ENCODE data around the gene PTPN3.
"Not testable (repeated sequence)": the region's sequence is repeated elsewhere in the genome, so short reads cannot be mapped to it uniquely, and the experiment has no call there.

Gene PTPN3

DNA sequence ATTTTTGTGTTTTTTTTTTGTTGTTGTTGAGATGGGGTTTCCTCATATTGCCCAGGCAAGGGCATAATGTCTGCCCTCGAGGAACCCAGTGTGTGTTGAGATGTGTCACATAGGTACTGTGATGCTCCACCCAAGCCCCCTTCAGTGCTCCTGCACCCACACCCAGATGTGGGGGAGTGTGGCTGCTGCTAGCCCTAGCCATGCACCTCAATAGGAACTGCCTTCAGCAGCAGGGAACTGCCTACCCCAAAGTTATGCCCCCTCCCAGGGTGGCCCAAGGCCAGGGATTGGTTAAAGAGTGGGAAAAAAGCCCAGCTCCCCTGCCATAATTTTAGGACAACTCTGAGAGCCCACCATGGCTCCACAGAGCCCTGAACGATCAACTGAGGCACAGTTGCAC lies 143.9 kb downstream of the PTPN3 start:
- no peaks in the 10 kb centered on the region for H3K4me1 ChIP-seq (ENCODE audit: insufficient read depth, low read length)
- H3K27ac ChIP-seq (ENCODE audit: low read depth, low read length): no peak overlapping the region
- H3K4me3 ChIP-seq (ENCODE audit: low read length): no peak overlapping the region
- no peak overlapping the region for H3K9ac ChIP-seq (ENCODE audit: low read depth, low read length)
- WGBS: 89% methylated on average over 2 of the region's 2 CpGs
- no peaks in the 10 kb centered on the region for H3K27me3 ChIP-seq (ENCODE audit: insufficient read depth, low read length)
- no peaks in the 10 kb centered on the region for H3K36me3 ChIP-seq (ENCODE audit: insufficient read depth, low read length)
- H3K9me3 ChIP-seq (ENCODE audit: insufficient read depth, low read depth, low read length): no peaks in the 10 kb centered on the region

DNA sequence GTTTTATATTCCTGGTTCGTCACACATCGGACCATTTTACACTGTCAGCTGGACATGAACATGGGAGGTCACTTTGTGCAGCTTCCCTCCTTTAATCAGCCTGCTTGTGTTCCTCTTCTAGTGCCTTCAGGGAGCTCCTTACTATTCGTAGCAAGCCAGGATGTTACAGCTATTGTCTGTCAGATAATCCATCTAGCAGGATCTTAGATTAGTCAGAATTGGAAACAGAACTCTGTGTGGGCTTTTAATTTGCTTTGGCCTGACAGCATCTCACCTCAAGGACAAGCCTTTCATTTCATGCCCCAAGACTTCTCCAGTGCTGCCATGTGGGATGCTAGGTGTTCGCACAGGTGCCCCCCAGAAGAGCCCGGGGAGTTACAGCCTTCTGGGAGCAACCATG lies 147.1 kb downstream of the PTPN3 start:
- WGBS: 91% methylated on average over 5 of the region's 5 CpGs
- Histone ChIP-seq H3K9ac (ENCODE audit: low read depth, low read length) (no peak overlapping the region), H3K27ac (ENCODE audit: low read depth, low read length) (no peak overlapping the region), H3K4me3 (ENCODE audit: low read length) (no peak overlapping the region), H3K4me1 (ENCODE audit: insufficient read depth, low read length) (no peaks in the 10 kb centered on the region), H3K9me3 (ENCODE audit: insufficient read depth, low read depth, low read length) (no peaks in the 10 kb centered on the region), H3K36me3 (ENCODE audit: insufficient read depth, low read length) (no peaks in the 10 kb centered on the region), H3K27me3 (ENCODE audit: insufficient read depth, low read length) (no peaks in the 10 kb centered on the region)

DNA sequence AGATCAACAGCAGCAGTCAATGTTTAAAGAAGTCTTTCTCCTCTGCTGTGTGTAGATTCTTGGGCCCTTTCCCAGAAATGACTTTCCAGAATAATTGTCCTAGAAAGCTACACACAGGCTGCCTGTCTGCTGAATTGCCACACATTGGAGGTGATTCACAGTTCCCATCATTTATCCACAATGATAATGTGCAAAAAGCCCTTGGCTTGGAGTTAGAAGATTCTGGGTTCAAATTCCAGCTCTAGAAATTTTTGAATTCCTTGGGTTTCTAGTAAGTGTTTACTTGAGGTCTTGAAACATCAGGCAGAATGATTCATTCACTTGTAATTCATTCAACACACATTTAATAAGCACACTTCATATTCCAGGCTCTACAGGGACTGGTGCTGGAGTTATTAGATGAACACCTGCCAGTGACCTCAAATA lies 148.7 kb downstream of the PTPN3 start:
- no peak overlapping the region for H3K9ac ChIP-seq (ENCODE audit: low read depth, low read length)
- H3K27me3 ChIP-seq (ENCODE audit: insufficient read depth, low read length): no peaks in the 10 kb centered on the region
- no peaks in the 10 kb centered on the region for H3K9me3 ChIP-seq (ENCODE audit: insufficient read depth, low read depth, low read length)
- H3K27ac ChIP-seq (ENCODE audit: low read depth, low read length): no peak overlapping the region
- no peak overlapping the region for H3K4me3 ChIP-seq (ENCODE audit: low read length)
- H3K36me3 ChIP-seq (ENCODE audit: insufficient read depth, low read length): no peaks in the 10 kb centered on the region
- peaks cover 10% of the 10 kb centered on the region; the same call in 1 of the 2 replicates for H3K4me1 ChIP-seq (ENCODE audit: insufficient read depth, low read length)

DNA sequence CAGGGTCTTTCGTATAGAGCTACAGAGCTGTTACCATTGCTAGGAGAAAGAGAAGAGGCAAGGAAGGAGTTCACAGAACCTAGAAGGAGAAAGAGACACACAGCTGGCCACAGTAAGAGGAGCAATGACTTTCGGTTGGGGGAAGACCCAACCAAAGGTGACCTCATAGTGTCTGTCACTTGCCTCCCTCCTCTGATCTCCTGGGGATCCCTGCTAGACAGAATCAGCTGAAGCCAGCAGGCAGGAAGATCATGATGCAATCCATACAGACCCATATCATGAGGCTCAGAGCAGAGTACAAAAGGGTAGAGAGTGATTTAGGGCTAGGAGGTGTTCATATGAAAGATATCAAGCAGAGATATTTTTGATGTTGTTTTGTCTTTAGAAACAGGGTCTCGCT lies 151.2 kb downstream of the PTPN3 start:
- H3K4me1 ChIP-seq (ENCODE audit: insufficient read depth, low read length): peaks cover 10% of the 10 kb centered on the region; the same call in 1 of the 2 replicates
- WGBS: 88% methylated on average over 3 of the region's 3 CpGs
- H3K27ac ChIP-seq (ENCODE audit: low read depth, low read length): no peak overlapping the region
- no peaks in the 10 kb centered on the region for H3K36me3 ChIP-seq (ENCODE audit: insufficient read depth, low read length)
- H3K9me3 ChIP-seq (ENCODE audit: insufficient read depth, low read depth, low read length): no peaks in the 10 kb centered on the region
- no peaks in the 10 kb centered on the region for H3K27me3 ChIP-seq (ENCODE audit: insufficient read depth, low read length)
- H3K9ac ChIP-seq (ENCODE audit: low read depth, low read length): no peak overlapping the region
- H3K4me3 ChIP-seq (ENCODE audit: low read length): no peak overlapping the region

DNA sequence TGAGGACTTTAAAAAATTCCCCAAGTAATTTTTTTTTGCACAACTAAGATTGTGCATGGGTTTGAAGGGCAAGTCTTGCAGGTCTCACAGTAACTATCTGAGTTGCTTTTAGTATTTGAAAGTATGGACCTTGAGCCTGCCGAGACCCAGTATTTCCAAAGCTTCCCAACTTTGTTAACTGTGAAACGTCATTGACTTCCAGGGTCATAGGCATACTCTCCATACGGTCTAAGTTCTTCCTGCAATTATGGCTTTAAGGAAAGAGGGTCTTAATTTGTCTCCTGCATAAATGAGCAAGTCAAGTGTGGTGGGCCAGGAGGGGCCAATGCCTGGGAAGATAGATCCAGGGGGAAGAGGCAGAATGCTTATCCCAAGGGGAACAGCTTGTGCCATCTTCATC lies 153.2 kb downstream of the PTPN3 start:
- 92% methylated on average over 3 of the region's 3 CpGs for WGBS
- H3K27ac ChIP-seq (ENCODE audit: low read depth, low read length): no peak overlapping the region
- H3K4me1 ChIP-seq (ENCODE audit: insufficient read depth, low read length): peaks cover 10% of the 10 kb centered on the region; the same call in 1 of the 2 replicates
- no peaks in the 10 kb centered on the region for H3K27me3 ChIP-seq (ENCODE audit: insufficient read depth, low read length)
- no peak overlapping the region for H3K4me3 ChIP-seq (ENCODE audit: low read length)
- no peaks in the 10 kb centered on the region for H3K9me3 ChIP-seq (ENCODE audit: insufficient read depth, low read depth, low read length)
- H3K9ac ChIP-seq (ENCODE audit: low read depth, low read length): no peak overlapping the region
- H3K36me3 ChIP-seq (ENCODE audit: insufficient read depth, low read length): no peaks in the 10 kb centered on the region

DNA sequence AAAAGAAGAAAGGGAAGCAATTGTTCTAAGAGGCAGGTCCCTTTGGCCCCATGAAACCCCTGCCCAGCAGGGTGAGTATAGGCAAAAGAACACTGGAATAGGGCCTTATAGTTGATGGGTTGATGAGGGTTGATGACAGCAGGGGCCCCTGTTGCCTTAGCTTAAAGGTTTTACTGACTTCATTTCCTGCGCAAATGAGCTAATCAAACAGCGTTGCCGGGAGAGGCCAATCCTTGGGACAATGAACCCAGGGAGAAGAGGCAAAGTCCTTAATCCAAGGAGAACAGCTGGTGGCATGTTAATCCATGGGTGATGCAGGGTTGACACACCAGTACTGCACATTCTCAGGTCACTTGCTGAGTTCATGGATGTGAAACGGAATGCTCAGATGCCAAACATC lies 155.2 kb downstream of the PTPN3 start:
- no peaks in the 10 kb centered on the region for H3K27me3 ChIP-seq (ENCODE audit: insufficient read depth, low read length)
- H3K9me3 ChIP-seq (ENCODE audit: insufficient read depth, low read depth, low read length): no peaks in the 10 kb centered on the region
- WGBS: 97% methylated on average over 4 of the region's 4 CpGs
- no peak overlapping the region for H3K9ac ChIP-seq (ENCODE audit: low read depth, low read length)
- peaks cover 10% of the 10 kb centered on the region; the same call in 1 of the 2 replicates for H3K4me1 ChIP-seq (ENCODE audit: insufficient read depth, low read length)
- H3K36me3 ChIP-seq (ENCODE audit: insufficient read depth, low read length): no peaks in the 10 kb centered on the region
- no peak overlapping the region for H3K27ac ChIP-seq (ENCODE audit: low read depth, low read length)
- no peak overlapping the region for H3K4me3 ChIP-seq (ENCODE audit: low read length)

DNA sequence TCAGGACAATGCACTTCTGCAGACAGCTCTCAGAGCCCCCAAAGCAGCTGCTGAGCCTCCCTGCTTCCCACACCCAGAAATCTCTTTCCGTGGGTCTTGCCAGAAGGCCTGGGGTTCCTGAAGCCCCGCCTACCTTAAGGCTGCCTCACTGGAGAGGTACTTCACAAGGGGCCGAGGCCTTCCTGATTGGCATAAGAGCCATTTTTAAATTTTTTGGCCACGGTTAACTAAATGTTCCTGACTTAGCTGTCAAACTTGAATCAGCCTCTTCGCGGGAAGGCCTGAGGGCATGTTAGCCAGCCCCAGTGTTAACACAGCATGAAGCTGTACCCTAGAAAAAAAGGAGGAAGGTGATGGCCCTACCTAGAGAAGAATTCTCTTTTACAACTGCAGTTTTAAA lies 156.5 kb downstream of the PTPN3 start:
- no peaks in the 10 kb centered on the region for H3K9me3 ChIP-seq (ENCODE audit: insufficient read depth, low read depth, low read length)
- H3K9ac ChIP-seq (ENCODE audit: low read depth, low read length): no peak overlapping the region
- peaks cover 10% of the 10 kb centered on the region; the same call in 1 of the 2 replicates for H3K4me1 ChIP-seq (ENCODE audit: insufficient read depth, low read length)
- no peaks in the 10 kb centered on the region for H3K27me3 ChIP-seq (ENCODE audit: insufficient read depth, low read length)
- no peak overlapping the region for H3K4me3 ChIP-seq (ENCODE audit: low read length)
- WGBS: 55% methylated on average over 6 of the region's 6 CpGs
- H3K27ac ChIP-seq (ENCODE audit: low read depth, low read length): no peak overlapping the region
- no peaks in the 10 kb centered on the region for H3K36me3 ChIP-seq (ENCODE audit: insufficient read depth, low read length)

DNA sequence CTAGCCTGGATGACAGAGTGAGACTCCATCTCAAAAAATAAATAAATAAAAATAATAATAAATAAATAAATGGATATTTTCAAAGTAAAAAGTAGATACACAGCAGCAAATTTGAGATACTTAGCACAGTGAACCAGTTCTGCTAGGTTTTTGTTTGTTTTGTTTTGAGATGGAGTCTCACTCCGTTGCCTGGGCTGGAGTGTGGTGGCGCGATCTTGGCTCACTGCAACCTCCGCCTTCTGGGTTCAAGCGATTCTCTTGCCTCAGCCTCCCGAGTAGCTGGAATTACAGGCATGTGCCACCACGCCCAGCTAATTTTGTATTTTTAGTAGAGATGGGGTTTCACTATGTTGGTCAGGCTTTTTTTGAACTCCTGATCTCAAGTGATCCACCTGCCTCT lies 157.1 kb downstream of the PTPN3 start:
- H3K4me3 ChIP-seq (ENCODE audit: low read length); H3K27ac ChIP-seq (ENCODE audit: low read depth, low read length); H3K4me1 ChIP-seq (ENCODE audit: insufficient read depth, low read length); H3K36me3 ChIP-seq (ENCODE audit: insufficient read depth, low read length); H3K27me3 ChIP-seq (ENCODE audit: insufficient read depth, low read length); H3K9ac ChIP-seq (ENCODE audit: low read depth, low read length); H3K9me3 ChIP-seq (ENCODE audit: insufficient read depth, low read depth, low read length): not testable (repeated sequence)
- WGBS: 97% methylated on average over 7 of the region's 7 CpGs

DNA sequence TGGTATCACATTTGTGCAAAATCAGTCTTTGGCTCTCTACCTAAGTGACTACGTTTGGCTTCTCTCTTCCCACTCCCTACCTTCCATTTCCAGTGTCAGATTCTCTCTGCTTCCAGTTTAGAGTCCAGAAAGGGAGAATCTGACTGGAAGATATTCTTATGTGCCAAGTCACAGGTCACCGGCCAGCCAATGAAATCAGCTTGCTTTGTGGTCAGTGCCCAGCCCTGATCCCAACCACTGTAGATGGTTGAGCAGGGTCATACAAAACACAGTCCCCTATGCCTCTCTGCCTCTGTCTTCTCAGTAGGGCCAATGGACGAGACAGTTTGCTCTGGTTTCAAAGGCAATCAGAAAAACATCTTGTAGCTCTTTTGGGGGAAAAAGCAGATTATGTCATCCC lies 161.7 kb downstream of the PTPN3 start:
- Histone ChIP-seq H3K36me3 (ENCODE audit: insufficient read depth, low read length) (no peaks in the 10 kb centered on the region), H3K4me3 (ENCODE audit: low read length) (no peak overlapping the region), H3K9ac (ENCODE audit: low read depth, low read length) (no peak overlapping the region), H3K27ac (ENCODE audit: low read depth, low read length) (no peak overlapping the region), H3K4me1 (ENCODE audit: insufficient read depth, low read length) (no peaks in the 10 kb centered on the region), H3K9me3 (ENCODE audit: insufficient read depth, low read depth, low read length) (no peaks in the 10 kb centered on the region), H3K27me3 (ENCODE audit: insufficient read depth, low read length) (no peaks in the 10 kb centered on the region)
- 94% methylated on average over 3 of the region's 3 CpGs for WGBS

DNA sequence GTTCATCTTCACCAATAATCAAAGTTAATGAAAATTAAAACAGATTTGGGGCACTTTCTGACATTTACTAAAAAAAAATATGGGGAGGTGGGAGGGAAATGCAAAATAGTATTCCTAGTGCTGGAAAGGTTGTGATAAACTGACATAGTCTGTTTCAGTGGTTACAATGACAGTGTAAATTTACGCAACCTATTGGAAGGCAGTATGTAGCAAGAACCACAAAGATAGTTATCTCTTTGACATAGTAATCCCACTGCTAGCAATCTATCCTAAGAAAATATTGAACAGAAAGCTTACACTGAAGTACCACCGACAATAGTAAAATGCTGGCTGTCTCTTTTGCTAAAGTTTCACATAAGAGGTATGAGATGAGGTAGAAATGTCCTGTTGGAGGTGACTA lies 162.2 kb downstream of the PTPN3 start:
- Histone ChIP-seq H3K4me1 (ENCODE audit: insufficient read depth, low read length) (no peaks in the 10 kb centered on the region), H3K27ac (ENCODE audit: low read depth, low read length) (no peak overlapping the region), H3K27me3 (ENCODE audit: insufficient read depth, low read length) (no peaks in the 10 kb centered on the region), H3K36me3 (ENCODE audit: insufficient read depth, low read length) (no peaks in the 10 kb centered on the region), H3K9ac (ENCODE audit: low read depth, low read length) (no peak overlapping the region), H3K4me3 (ENCODE audit: low read length) (no peak overlapping the region), H3K9me3 (ENCODE audit: insufficient read depth, low read depth, low read length) (no peaks in the 10 kb centered on the region)
- 100% methylated on average over 2 of the region's 2 CpGs for WGBS

DNA sequence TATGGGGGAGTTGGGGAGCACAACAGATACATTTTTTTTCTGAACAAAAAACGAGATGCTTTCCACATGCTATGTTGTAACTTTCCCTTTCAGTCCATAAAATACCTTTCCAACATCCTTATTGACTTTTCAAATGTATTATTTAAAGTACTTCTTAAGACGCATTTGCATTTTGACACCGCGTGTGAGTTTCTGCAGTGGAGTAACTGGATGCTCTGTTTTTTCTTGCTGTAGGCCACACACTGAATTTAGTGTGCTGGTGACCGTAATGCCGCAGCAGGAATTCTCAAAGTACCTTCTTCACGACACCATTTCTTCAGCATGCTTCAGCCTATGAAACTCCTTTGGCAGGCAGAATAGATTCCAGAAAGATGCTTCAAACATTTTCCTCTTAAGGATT lies 163.0 kb downstream of the PTPN3 start:
- Histone ChIP-seq H3K4me3 (ENCODE audit: low read length) (no peak overlapping the region), H3K27ac (ENCODE audit: low read depth, low read length) (no peak overlapping the region), H3K36me3 (ENCODE audit: insufficient read depth, low read length) (no peaks in the 10 kb centered on the region), H3K4me1 (ENCODE audit: insufficient read depth, low read length) (no peaks in the 10 kb centered on the region), H3K27me3 (ENCODE audit: insufficient read depth, low read length) (no peaks in the 10 kb centered on the region), H3K9ac (ENCODE audit: low read depth, low read length) (no peak overlapping the region), H3K9me3 (ENCODE audit: insufficient read depth, low read depth, low read length) (no peaks in the 10 kb centered on the region)
- WGBS: 93% methylated on average over 7 of the region's 7 CpGs

DNA sequence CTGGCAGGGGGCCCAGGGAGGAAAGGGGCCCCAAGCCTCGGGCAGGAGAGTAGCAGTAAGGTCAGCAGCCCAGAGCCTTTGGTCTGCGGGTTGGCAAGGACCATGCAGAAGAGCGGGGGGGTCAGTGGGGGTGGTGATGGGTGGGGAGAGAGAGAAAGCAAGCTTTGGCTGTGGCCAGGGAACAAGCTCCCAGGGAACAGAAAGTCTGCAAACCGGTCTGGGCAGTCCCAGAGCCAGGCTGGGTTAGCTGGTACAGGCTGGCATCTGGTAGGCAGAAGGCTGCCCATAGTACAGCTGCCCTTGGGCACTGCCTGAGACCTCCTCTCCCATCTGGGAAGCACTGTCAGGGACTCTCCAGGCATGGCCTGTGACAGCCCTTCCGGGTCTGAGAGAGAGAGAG lies 166.8 kb downstream of the PTPN3 start:
- no peaks in the 10 kb centered on the region for H3K27me3 ChIP-seq (ENCODE audit: insufficient read depth, low read length)
- H3K36me3 ChIP-seq (ENCODE audit: insufficient read depth, low read length): no peaks in the 10 kb centered on the region
- peaks cover 10% of the 10 kb centered on the region for H3K4me1 ChIP-seq (ENCODE audit: insufficient read depth, low read length)
- H3K9me3 ChIP-seq (ENCODE audit: insufficient read depth, low read depth, low read length): no peaks in the 10 kb centered on the region
- 86% methylated on average over 5 of the region's 5 CpGs for WGBS
- no peak overlapping the region for H3K27ac ChIP-seq (ENCODE audit: low read depth, low read length)
- no peak overlapping the region for H3K4me3 ChIP-seq (ENCODE audit: low read length)
- no peak overlapping the region for H3K9ac ChIP-seq (ENCODE audit: low read depth, low read length)

All from HUES64 (cell line).